ENCODE results near the gene ZDBF2. TPM values are rescaled to one million over a fixed set of nuclear protein-coding genes. Genes with fewer than 3 reads are reported as not detected.

Gene ZDBF2
- total RNA-seq, 1 donor from 2014 or later: 40.9 TPM

DNA sequence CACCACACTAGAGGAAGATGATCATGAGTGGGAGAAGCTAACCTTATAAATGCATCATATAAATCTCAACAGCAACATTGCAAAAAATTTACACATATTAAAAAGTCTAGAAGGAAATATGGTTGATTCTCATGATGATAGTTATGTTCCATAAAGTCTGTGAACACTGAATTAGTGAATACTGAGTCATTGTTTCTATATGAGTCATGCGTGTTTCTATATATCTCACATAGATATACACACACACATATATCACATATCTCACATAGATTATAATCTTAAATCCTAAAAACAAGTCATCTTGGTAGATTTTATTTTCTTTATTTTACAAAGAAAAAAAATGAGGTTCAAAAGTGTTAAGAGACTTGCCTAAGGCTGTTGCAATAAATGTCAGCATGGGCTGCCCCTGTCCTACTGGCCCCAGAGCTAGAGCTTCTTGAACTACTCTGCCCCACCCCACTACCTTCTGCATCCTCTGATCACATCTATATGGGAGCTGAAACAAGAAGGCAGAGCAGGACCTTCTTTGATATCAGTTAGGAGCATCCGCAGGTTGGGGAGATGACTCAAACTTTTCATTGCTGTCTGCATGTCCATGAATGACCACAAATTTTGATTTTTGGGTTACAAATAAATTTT is 87.1 kb downstream of the ZDBF2 start:
- no peaks in the 10 kb centered on the region for H3K27me3 ChIP-seq (ENCODE audit: insufficient read depth, low read length)
- Mint-ChIP-seq H3K36me3 (ENCODE audit: low read depth, unreplicated experiment) (peaks cover 4% of the 10 kb centered on the region), H3K9me3 (ENCODE audit: unreplicated experiment) (peaks cover 13% of the 10 kb centered on the region), H3K4me3 (ENCODE audit: unreplicated experiment) (no peak overlapping the region), H3K4me1 (ENCODE audit: low read depth, unreplicated experiment) (no peaks in the 10 kb centered on the region), H3K27ac (ENCODE audit: unreplicated experiment) (no peak overlapping the region), H3K27me3 (ENCODE audit: low read depth, unreplicated experiment) (no peaks in the 10 kb centered on the region)
- no peaks in the 10 kb centered on the region for H4K20me1 ChIP-seq (ENCODE audit: insufficient read depth, low read length)
- H3K4me1 ChIP-seq (ENCODE audit: insufficient read depth, low read length): no peaks in the 10 kb centered on the region
- no peak overlapping the region for H2AFZ ChIP-seq (ENCODE audit: low read depth, low read length)
- DNase-seq (ENCODE audit: low read depth): no peak
- no peak overlapping the region for H3K4me3 ChIP-seq (ENCODE audit: insufficient read depth, low read depth, low read length)
- no peaks in the 10 kb centered on the region for H3K9me3 ChIP-seq (ENCODE audit: insufficient read depth, low read depth, low read length)
- H3K36me3 ChIP-seq (ENCODE audit: insufficient read depth, low read length): no peaks in the 10 kb centered on the region
- no peak overlapping the region for H3K9ac ChIP-seq (ENCODE audit: low read length)
- no peak for FAIRE-seq
- no peak for TF ChIP-seq EZH2 (IDR thresholded peaks at IDR 0.05; ENCODE audit: insufficient read depth, low read length)
- TF ChIP-seq, protein P1, sequence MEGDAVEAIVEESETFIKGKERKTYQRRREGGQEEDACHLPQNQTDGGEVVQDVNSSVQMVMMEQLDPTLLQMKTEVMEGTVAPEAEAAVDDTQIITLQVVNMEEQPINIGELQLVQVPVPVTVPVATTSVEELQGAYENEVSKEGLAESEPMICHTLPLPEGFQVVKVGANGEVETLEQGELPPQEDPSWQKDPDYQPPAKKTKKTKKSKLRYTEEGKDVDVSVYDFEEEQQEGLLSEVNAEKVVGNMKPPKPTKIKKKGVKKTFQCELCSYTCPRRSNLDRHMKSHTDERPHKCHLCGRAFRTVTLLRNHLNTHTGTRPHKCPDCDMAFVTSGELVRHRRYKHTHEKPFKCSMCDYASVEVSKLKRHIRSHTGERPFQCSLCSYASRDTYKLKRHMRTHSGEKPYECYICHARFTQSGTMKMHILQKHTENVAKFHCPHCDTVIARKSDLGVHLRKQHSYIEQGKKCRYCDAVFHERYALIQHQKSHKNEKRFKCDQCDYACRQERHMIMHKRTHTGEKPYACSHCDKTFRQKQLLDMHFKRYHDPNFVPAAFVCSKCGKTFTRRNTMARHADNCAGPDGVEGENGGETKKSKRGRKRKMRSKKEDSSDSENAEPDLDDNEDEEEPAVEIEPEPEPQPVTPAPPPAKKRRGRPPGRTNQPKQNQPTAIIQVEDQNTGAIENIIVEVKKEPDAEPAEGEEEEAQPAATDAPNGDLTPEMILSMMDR (IDR thresholded peaks at IDR 0.05; ENCODE audit: insufficient read depth, low read depth, low read length): no peak
- no peaks in the 10 kb centered on the region for H3K79me2 ChIP-seq (ENCODE audit: insufficient read depth, low read length)
- no peak overlapping the region for H3K4me2 ChIP-seq (ENCODE audit: low read length)
- H3K27ac ChIP-seq (ENCODE audit: low read depth, low read length): no peak overlapping the region

Other genes starting within 250 kb of the ZDBF2 start
- gene INO80D, start 188.5 kb upstream of the ZDBF2 start, total RNA-seq: 20.1 and 21.1 TPM in 2 replicates
- 97.2 and 100 TPM in 2 replicates for gene NDUFS1, start 115.2 kb upstream of the ZDBF2 start, total RNA-seq
- 518 and 546 TPM in 2 replicates for gene EEF1B2, start 114.8 kb upstream of the ZDBF2 start, total RNA-seq
- 11.0 and 13.9 TPM in 2 replicates for gene ADAM23, start 168.9 kb downstream of the ZDBF2 start, total RNA-seq

Measured in astrocyte (in vitro differentiated cells and primary cell).